PC-3 (cell line): ENCODE results near the gene LRRFIP2. TPM values are rescaled to one million over a fixed set of nuclear protein-coding genes. Genes with fewer than 3 reads are reported as not detected.
"Not testable (repeated sequence)": the region's sequence is repeated elsewhere in the genome, so short reads cannot be mapped to it uniquely, and the experiment has no call there.

Experiments used
- ATAC-seq: fragments of 200-7000 bp; cut with Tn5 transposase; 2 replicates; pipeline ENCODE4 v1.9.1; 2020; ENCODE audit warnings: mild to moderate bottlenecking, moderate library complexity
- BruUV-seq: library from RNA; stranded (reverse); fragments of 400-500 nt; replicated peaks from 2 replicates; lab custom pipeline; 2021; lab: Mats Ljungman, UMichigan
- CTCF ChIA-PET: fragments of 300-600 bp; sonication (Branson Sonifier 250); formaldehyde crosslinking; loops from one replicate; lab custom pipeline; 2022; ENCODE audit warnings: antibody characterized with exemption; lab: Charles Lee
- POLR2A ChIA-PET: fragments of 300-600 bp; sonication (Branson Sonifier 250); formaldehyde crosslinking; loops from one replicate; lab custom pipeline; 2022; ENCODE audit warnings: antibody characterized with exemption; ENCODE audit not compliant: unreplicated experiment; lab: Charles Lee
- DNase-seq: peaks from one replicate; pipeline ENCODE4 v3.0.0-alpha.2; 2015
- H2AFZ ChIP-seq: fragments of 300-600 bp; sonication (generic); 2 replicates; pipeline ENCODE4 v1.6.0; 2016; ENCODE audit warnings: antibody characterized with exemption, low read length
- H3F3A ChIP-seq: fragments of 300-600 bp; sonication (generic); one replicate; pipeline ENCODE4 v1.6.0; 2017; ENCODE audit warnings: antibody characterized with exemption, low read length, control low read depth, mild to moderate bottlenecking; ENCODE audit not compliant: unreplicated experiment
- H3K27ac ChIP-seq: fragments of 300-600 bp; sonication (generic); 2 replicates; pipeline ENCODE4 v1.5.1; 2016; ENCODE audit warnings: mild to moderate bottlenecking, low read length
- H3K27me3 ChIP-seq: fragments of 300-600 bp; sonication (generic); 2 replicates; pipeline ENCODE4 v1.6.1; 2016; ENCODE audit warnings: low read length, mixed read lengths
- H3K36me3 ChIP-seq: fragments of 300-600 bp; sonication (generic); 2 replicates; pipeline ENCODE4 v1.6.1; 2016; ENCODE audit warnings: low read depth, mixed run types, low read length, mixed read lengths
- H3K4me1 ChIP-seq: fragments of 300-600 bp; sonication (generic); 2 replicates; pipeline ENCODE4 v1.5.1; 2016; ENCODE audit warnings: low read length; ENCODE audit not compliant: insufficient read depth
- H3K4me2 ChIP-seq: fragments of 300-600 bp; sonication (generic); 2 replicates; pipeline ENCODE4 v1.6.0; 2016; ENCODE audit warnings: low read length
- H3K4me3 ChIP-seq: fragments of 300-600 bp; sonication (generic); 2 replicates; pipeline ENCODE4 v1.5.1; 2016; ENCODE audit warnings: mild to moderate bottlenecking, low read length, mixed read lengths
- H3K79me2 ChIP-seq: fragments of 300-600 bp; sonication (generic); 2 replicates; pipeline ENCODE4 v1.6.1; 2017; ENCODE audit warnings: low read length, mixed read lengths
- H3K9ac ChIP-seq: fragments of 300-600 bp; sonication (generic); 2 replicates; pipeline ENCODE4 v1.6.0; 2016; ENCODE audit warnings: mild to moderate bottlenecking, low read length
- H3K9me2 ChIP-seq: fragments of 300-600 bp; sonication (generic); replicated peaks from 2 replicates; pipeline ENCODE4 v1.6.1; 2016; ENCODE audit warnings: mixed run types, low read length, mixed read lengths
- H3K9me3 ChIP-seq: fragments of 300-600 bp; sonication (generic); 2 replicates; pipeline ENCODE4 v1.6.1; 2016; ENCODE audit warnings: low read length, mixed read lengths
- H4K20me1 ChIP-seq: fragments of 300-600 bp; sonication (generic); 2 replicates; pipeline ENCODE4 v1.6.1; 2016; ENCODE audit warnings: low read length, mixed read lengths
- EZH2 ChIP-seq: fragments of 300-600 bp; sonication (generic); IDR thresholded peaks from one replicate; pipeline ENCODE4 v1.6.1; 2017; ENCODE audit warnings: antibody characterized with exemption, mild to moderate bottlenecking, low read length; ENCODE audit not compliant: unreplicated experiment
- EZH2phosphoT487 ChIP-seq: fragments of 300-600 bp; sonication (generic); IDR thresholded peaks from 2 replicates; pipeline ENCODE4 v1.6.1; 2018; ENCODE audit warnings: mild to moderate bottlenecking, antibody characterized with exemption, low read length, borderline replicate concordance
- intact Hi-C: fragments of 100-400 bp; cut with micrococcal nuclease; formaldehyde crosslinking; loops from 2 replicates; pipeline ENCODE4 v1.9.0; 2023
- total RNA-seq: library from RNA; depleted of rRNA; stranded (reverse); fragments of >200 nt; gene quantifications from 2 replicates; pipeline ENCODE4 v1.2.3, GENCODE V29; 2014
- TF ChIP-seq, protein P1 (sequence below): fragments of 300-600 bp; sonication (generic); conservative IDR thresholded peaks from 2 replicates; pipeline ENCODE4 v1.5.1; 2017; ENCODE audit warnings: antibody characterized with exemption, low read depth, mild to moderate bottlenecking, low read length

The LRRFIP2 gene
- total RNA-seq, 1 experiment from 2014 or later, result 54.7 TPM

GRCh38 chr3:37208008-37208407 lies 33.6 kb upstream of the LRRFIP2 start:
- intact Hi-C loops, H3K9ac ChIP-seq, H3K4me1 ChIP-seq, H3F3A ChIP-seq, H2AFZ ChIP-seq, H3K36me3 ChIP-seq, H3K27me3 ChIP-seq, ATAC-seq, H4K20me1 ChIP-seq, H3K27ac ChIP-seq, H3K4me3 ChIP-seq, BruUV-seq, H3K9me3 ChIP-seq, POLR2A ChIA-PET, CTCF ChIA-PET, DNase-seq, H3K4me2 ChIP-seq, H3K9me2 ChIP-seq, H3K79me2 ChIP-seq: not testable (repeated sequence)

DNA sequence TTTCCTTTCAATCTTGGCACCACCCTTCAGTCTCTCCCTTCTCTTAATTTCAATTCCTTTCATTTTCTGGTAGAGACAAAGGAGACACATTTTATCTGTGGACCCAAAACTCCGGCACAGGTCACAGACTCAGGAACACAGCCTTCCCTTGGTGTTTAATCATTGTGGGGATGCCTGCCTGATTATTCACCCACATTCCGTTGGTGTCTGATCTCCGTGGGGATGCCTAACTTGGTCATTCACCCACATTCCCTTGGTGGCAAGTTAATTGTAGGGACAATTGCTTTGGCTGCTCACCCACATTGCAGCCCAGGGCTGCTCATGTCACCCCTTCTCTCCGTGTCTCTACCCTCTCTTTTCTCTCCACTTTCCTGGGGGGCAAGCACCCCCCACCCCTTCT lies 31.7 kb upstream of the LRRFIP2 start:
- H3K9me2 ChIP-seq, H3K27me3 ChIP-seq, H3K36me3 ChIP-seq, H3K9me3 ChIP-seq, CTCF ChIA-PET, H4K20me1 ChIP-seq, H3F3A ChIP-seq, ATAC-seq, POLR2A ChIA-PET, H3K4me1 ChIP-seq, intact Hi-C loops, BruUV-seq, H3K9ac ChIP-seq, H2AFZ ChIP-seq, H3K79me2 ChIP-seq, H3K27ac ChIP-seq, H3K4me3 ChIP-seq, H3K4me2 ChIP-seq: not testable (repeated sequence)
- DNase-seq, result peak; percentile 33

GRCh38 chr3:37204314-37204713 lies 29.9 kb upstream of the LRRFIP2 start:
- Histone ChIP-seq H3K36me3 (no peaks in the 10 kb centered on the region), H3K9me2 (no peaks in the 10 kb centered on the region), H3K79me2 (no peaks in the 10 kb centered on the region), H3K27me3 (no peaks in the 10 kb centered on the region), H3K4me3 (no peak overlapping the region), H3K9me3 (no peaks in the 10 kb centered on the region), H3K27ac (no peak overlapping the region), H3K9ac (no peak overlapping the region), H4K20me1 (no peaks in the 10 kb centered on the region), H2AFZ (no peak overlapping the region), H3K4me1 (no peaks in the 10 kb centered on the region; the same call in 1 of the 2 replicates), H3F3A (no peaks in the 10 kb centered on the region), H3K4me2 (no peak overlapping the region)
- ATAC-seq (no peak), DNase-seq (no peak)
- TF ChIP-seq EZH2phosphoT487, result no peak
- TF ChIP-seq EZH2, result no peak
- TF ChIP-seq, protein P1, sequence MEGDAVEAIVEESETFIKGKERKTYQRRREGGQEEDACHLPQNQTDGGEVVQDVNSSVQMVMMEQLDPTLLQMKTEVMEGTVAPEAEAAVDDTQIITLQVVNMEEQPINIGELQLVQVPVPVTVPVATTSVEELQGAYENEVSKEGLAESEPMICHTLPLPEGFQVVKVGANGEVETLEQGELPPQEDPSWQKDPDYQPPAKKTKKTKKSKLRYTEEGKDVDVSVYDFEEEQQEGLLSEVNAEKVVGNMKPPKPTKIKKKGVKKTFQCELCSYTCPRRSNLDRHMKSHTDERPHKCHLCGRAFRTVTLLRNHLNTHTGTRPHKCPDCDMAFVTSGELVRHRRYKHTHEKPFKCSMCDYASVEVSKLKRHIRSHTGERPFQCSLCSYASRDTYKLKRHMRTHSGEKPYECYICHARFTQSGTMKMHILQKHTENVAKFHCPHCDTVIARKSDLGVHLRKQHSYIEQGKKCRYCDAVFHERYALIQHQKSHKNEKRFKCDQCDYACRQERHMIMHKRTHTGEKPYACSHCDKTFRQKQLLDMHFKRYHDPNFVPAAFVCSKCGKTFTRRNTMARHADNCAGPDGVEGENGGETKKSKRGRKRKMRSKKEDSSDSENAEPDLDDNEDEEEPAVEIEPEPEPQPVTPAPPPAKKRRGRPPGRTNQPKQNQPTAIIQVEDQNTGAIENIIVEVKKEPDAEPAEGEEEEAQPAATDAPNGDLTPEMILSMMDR, result no peak
- CTCF ChIA-PET, result no interaction called here
- intact Hi-C loops, result no loop called here
- POLR2A ChIA-PET, result no interaction called here
- BruUV-seq, result no TSS peak

GRCh38 chr3:37202035-37202434 lies 27.7 kb upstream of the LRRFIP2 start:
- Histone ChIP-seq H3K9me3 (no peaks in the 10 kb centered on the region), H3K4me1 (peaks cover 3% of the 10 kb centered on the region; the same call in 1 of the 2 replicates), H3K4me3 (no peak overlapping the region), H3K9ac (no peak overlapping the region), H3K27ac (no peak overlapping the region), H4K20me1 (no peaks in the 10 kb centered on the region), H2AFZ (no peak overlapping the region), H3K79me2 (no peaks in the 10 kb centered on the region), H3K27me3 (no peaks in the 10 kb centered on the region), H3K9me2 (no peaks in the 10 kb centered on the region), H3F3A (no peaks in the 10 kb centered on the region), H3K36me3 (no peaks in the 10 kb centered on the region), H3K4me2 (no peak overlapping the region)
- CTCF ChIA-PET, result no interaction called here
- ATAC-seq, result no peak
- TF ChIP-seq, protein P1, result no peak
- TF ChIP-seq EZH2 (no peak), EZH2phosphoT487 (no peak)
- DNase-seq, result no peak
- BruUV-seq, result no TSS peak
- POLR2A ChIA-PET, result no interaction called here
- intact Hi-C loops, result no loop called here
